Neural cell (in vitro differentiated cells): ENCODE data around the gene CLCN3. TPM values are rescaled to one million over a fixed set of nuclear protein-coding genes. Genes with fewer than 3 reads are reported as not detected.

Experiments
- H2AFZ ChIP-seq: fragments of 200-600, 300-800 bp; sonication (generic), shearing (Covaris generic); 2 replicates; pipeline ENCODE4 v1.6.0; 2014; ENCODE audit warnings: low read depth, mild to moderate bottlenecking, antibody characterized with exemption, low read length, moderate library complexity
- H3F3A ChIP-seq: fragments of 200-600 bp; shearing (Covaris generic); 2 replicates; pipeline ENCODE4 v1.6.1; 2016; ENCODE audit warnings: mild to moderate bottlenecking, moderate library complexity, mixed read lengths, antibody characterized with exemption, low read length; ENCODE audit not compliant: insufficient read depth, poor library complexity, severe bottlenecking
- H3K27ac ChIP-seq: fragments of 200-600, 300-800 bp; sonication (generic), shearing (Covaris generic); 2 replicates; pipeline ENCODE4 v1.5.1; 2014; ENCODE audit warnings: mild to moderate bottlenecking, low read length, moderate library complexity
- H3K27me3 ChIP-seq: fragments of 300-800, 200-600 bp; sonication (generic), shearing (Covaris generic); 2 replicates; pipeline ENCODE4 v1.6.0; 2014; ENCODE audit warnings: mild to moderate bottlenecking, low read depth, low read length, moderate library complexity; ENCODE audit not compliant: insufficient read depth
- H3K36me3 ChIP-seq: fragments of 300-800, 200-600 bp; sonication (generic), shearing (Covaris generic); 2 replicates; pipeline ENCODE4 v1.5.1; 2014; ENCODE audit warnings: mild to moderate bottlenecking, antibody characterized with exemption, low read length, moderate library complexity; ENCODE audit not compliant: insufficient read depth
- H3K4me2 ChIP-seq: fragments of 300-800, 200-600 bp; sonication (generic), shearing (Covaris generic); 2 replicates; pipeline ENCODE4 v1.6.0; 2014; ENCODE audit warnings: mild to moderate bottlenecking, low read length
- H3K4me3 ChIP-seq: fragments of 300-800, 200-600 bp; sonication (generic), shearing (Covaris generic); 2 replicates; pipeline ENCODE4 v1.5.1; 2014; ENCODE audit warnings: mild to moderate bottlenecking, low read length, moderate library complexity
- H3K79me2 ChIP-seq: fragments of 200-600 bp; shearing (Covaris generic); replicated peaks from 2 replicates; pipeline ENCODE4 v1.6.0; 2014; ENCODE audit warnings: mild to moderate bottlenecking, low read length, moderate library complexity; ENCODE audit not compliant: insufficient read depth
- H3K9ac ChIP-seq: fragments of 300-800, 200-600 bp; sonication (generic), shearing (Covaris generic); 2 replicates; pipeline ENCODE4 v1.6.1; 2016; ENCODE audit warnings: mild to moderate bottlenecking, low read length, mixed read lengths
- H3K9me2 ChIP-seq: fragments of 200-600 bp; shearing (Covaris generic); 2 replicates; pipeline ENCODE4 v1.6.1; 2016; ENCODE audit warnings: mild to moderate bottlenecking, low read length, mixed read lengths; ENCODE audit not compliant: insufficient read depth
- H3K9me3 ChIP-seq: fragments of 200-600, 300-800 bp; sonication (generic), shearing (Covaris generic); 2 replicates; pipeline ENCODE4 v1.6.1; 2016; ENCODE audit warnings: mild to moderate bottlenecking, mixed run types, low read length, moderate library complexity, mixed read lengths
- H4K20me1 ChIP-seq: fragments of 200-600 bp; shearing (Covaris generic); 2 replicates; pipeline ENCODE4 v1.6.1; 2016; ENCODE audit warnings: mild to moderate bottlenecking, mixed run types; ENCODE audit not compliant: insufficient read depth
- EP300 ChIP-seq: fragments of 450-650 bp; conservative IDR thresholded peaks from 2 replicates; pipeline ENCODE4 v1.6.1; 2014; ENCODE audit warnings: antibody characterized with exemption, mild to moderate bottlenecking, moderate library complexity; ENCODE audit not compliant: poor library complexity, severe bottlenecking
- EZH2 ChIP-seq: fragments of 200-600, 300-800 bp; shearing (Covaris generic), sonication (generic); IDR thresholded peaks from 2 replicates; pipeline ENCODE4 v1.6.1; 2014; ENCODE audit warnings: antibody characterized with exemption, low read length, borderline replicate concordance, mild to moderate bottlenecking; ENCODE audit not compliant: insufficient read depth, poor library complexity, severe bottlenecking
- MXI1 ChIP-seq: fragments of 450-650 bp; conservative IDR thresholded peaks from 2 replicates; pipeline ENCODE4 v1.6.1; 2014; ENCODE audit warnings: antibody characterized with exemption, mild to moderate bottlenecking; ENCODE audit not compliant: poor library complexity, severe bottlenecking
- POLR2AphosphoS5 ChIP-seq: IDR thresholded peaks from 2 replicates; pipeline ENCODE4 v1.6.1; 2012
- RAD21 ChIP-seq: fragments of 450-650 bp; conservative IDR thresholded peaks from 2 replicates; pipeline ENCODE4 v1.6.1; 2014; ENCODE audit warnings: antibody characterized with exemption, mild to moderate bottlenecking, moderate library complexity
- SMC3 ChIP-seq: fragments of 450-650 bp; conservative IDR thresholded peaks from 2 replicates; pipeline ENCODE4 v1.6.1; 2014; ENCODE audit warnings: antibody characterized with exemption, mild to moderate bottlenecking, moderate library complexity; ENCODE audit not compliant: poor library complexity
- TAF1 ChIP-seq: IDR thresholded peaks from 2 replicates; pipeline ENCODE4 v1.6.1; 2012; ENCODE audit warnings: low read depth
- polyA plus RNA-seq: library from polyadenylated mRNA; depleted of rRNA; stranded (reverse); fragments of >200 nt; gene quantifications from 2 replicates; pipeline ENCODE4 v1.2.3, GENCODE V29; 2014
- TF ChIP-seq, protein P1 (sequence below): IDR thresholded peaks from 2 replicates; pipeline ENCODE4 v1.6.1; 2012; ENCODE audit warnings: borderline replicate concordance
- TF ChIP-seq, protein P2 (sequence below): fragments of 450-650 bp; IDR thresholded peaks from 2 replicates; pipeline ENCODE4 v1.5.1; 2014; ENCODE audit warnings: antibody characterized with exemption, mild to moderate bottlenecking, moderate library complexity; ENCODE audit not compliant: poor library complexity, severe bottlenecking

Gene CLCN3
- polyA plus RNA-seq, 1 donor from 2014 or later: 68.3 TPM

DNA sequence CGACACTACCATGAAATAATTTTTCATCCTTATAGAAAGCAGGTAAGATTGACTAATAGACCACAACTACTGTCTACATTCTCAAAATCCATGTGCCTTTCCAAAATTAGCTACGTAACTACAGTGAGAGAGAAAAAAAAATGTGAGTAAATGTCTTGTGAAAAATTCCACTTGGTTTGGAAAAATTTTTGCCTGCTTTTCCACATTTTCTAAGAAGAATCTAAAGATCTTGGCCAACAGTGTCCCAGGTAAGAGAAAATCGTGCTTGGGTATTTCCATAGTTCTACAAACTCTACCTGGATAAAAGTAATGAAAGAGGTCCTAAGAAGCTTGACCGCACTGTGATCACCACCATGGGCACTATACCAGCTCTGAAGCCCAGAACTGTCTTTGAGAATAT is 1.4 kb upstream of the CLCN3 start:
- Histone ChIP-seq H3K4me2 (peak overlapping the region; percentile 97), H3K27ac (peak overlapping the region; percentile 94), H2AFZ (no peak overlapping the region), H3K27me3 (no peaks in the 10 kb centered on the region), H3K9me3 (no peaks in the 10 kb centered on the region), H4K20me1 (no peaks in the 10 kb centered on the region), H3F3A (no peaks in the 10 kb centered on the region), H3K9ac (peak overlapping the region; percentile 82), H3K9me2 (no peaks in the 10 kb centered on the region), H3K4me3 (peak overlapping the region; percentile 74), H3K79me2 (peaks cover 33% of the 10 kb centered on the region), H3K36me3 (no peaks in the 10 kb centered on the region)
- TF ChIP-seq, protein P1, sequence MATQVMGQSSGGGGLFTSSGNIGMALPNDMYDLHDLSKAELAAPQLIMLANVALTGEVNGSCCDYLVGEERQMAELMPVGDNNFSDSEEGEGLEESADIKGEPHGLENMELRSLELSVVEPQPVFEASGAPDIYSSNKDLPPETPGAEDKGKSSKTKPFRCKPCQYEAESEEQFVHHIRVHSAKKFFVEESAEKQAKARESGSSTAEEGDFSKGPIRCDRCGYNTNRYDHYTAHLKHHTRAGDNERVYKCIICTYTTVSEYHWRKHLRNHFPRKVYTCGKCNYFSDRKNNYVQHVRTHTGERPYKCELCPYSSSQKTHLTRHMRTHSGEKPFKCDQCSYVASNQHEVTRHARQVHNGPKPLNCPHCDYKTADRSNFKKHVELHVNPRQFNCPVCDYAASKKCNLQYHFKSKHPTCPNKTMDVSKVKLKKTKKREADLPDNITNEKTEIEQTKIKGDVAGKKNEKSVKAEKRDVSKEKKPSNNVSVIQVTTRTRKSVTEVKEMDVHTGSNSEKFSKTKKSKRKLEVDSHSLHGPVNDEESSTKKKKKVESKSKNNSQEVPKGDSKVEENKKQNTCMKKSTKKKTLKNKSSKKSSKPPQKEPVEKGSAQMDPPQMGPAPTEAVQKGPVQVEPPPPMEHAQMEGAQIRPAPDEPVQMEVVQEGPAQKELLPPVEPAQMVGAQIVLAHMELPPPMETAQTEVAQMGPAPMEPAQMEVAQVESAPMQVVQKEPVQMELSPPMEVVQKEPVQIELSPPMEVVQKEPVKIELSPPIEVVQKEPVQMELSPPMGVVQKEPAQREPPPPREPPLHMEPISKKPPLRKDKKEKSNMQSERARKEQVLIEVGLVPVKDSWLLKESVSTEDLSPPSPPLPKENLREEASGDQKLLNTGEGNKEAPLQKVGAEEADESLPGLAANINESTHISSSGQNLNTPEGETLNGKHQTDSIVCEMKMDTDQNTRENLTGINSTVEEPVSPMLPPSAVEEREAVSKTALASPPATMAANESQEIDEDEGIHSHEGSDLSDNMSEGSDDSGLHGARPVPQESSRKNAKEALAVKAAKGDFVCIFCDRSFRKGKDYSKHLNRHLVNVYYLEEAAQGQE: no peak
- TF ChIP-seq EZH2: no peak
- TF ChIP-seq, protein P2, sequence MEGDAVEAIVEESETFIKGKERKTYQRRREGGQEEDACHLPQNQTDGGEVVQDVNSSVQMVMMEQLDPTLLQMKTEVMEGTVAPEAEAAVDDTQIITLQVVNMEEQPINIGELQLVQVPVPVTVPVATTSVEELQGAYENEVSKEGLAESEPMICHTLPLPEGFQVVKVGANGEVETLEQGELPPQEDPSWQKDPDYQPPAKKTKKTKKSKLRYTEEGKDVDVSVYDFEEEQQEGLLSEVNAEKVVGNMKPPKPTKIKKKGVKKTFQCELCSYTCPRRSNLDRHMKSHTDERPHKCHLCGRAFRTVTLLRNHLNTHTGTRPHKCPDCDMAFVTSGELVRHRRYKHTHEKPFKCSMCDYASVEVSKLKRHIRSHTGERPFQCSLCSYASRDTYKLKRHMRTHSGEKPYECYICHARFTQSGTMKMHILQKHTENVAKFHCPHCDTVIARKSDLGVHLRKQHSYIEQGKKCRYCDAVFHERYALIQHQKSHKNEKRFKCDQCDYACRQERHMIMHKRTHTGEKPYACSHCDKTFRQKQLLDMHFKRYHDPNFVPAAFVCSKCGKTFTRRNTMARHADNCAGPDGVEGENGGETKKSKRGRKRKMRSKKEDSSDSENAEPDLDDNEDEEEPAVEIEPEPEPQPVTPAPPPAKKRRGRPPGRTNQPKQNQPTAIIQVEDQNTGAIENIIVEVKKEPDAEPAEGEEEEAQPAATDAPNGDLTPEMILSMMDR: no peak
- TF ChIP-seq MXI1: no peak
- TF ChIP-seq SMC3: no peak
- TF ChIP-seq POLR2AphosphoS5: no peak
- TF ChIP-seq TAF1: no peak
- TF ChIP-seq RAD21: no peak
- no peak for TF ChIP-seq EP300

DNA sequence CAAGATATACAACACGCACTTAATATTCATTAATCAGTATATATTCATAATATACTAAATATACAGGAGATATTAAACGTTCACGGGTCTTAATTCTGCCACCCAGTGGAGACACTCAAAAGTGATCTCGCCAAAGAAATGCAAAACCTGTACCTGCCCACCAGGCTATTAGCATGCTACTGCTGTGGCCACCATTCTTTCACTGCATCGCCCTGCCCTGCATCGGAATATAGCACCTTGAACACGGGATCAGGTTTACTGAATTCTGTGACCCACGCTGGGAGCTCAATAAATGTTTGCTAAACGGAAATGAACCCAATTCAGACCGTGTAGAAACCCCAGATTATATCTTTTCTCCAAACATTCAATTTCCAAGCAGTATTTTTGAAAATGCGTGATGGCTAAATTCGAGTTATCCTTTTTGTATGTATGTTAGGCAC is 840 bp upstream of the CLCN3 start:
- H3K27me3 ChIP-seq: no peaks in the 10 kb centered on the region
- no peaks in the 10 kb centered on the region for H3K9me2 ChIP-seq
- peak overlapping the region; percentile 94 for H3K27ac ChIP-seq
- peaks cover 33% of the 10 kb centered on the region for H3K79me2 ChIP-seq
- H2AFZ ChIP-seq: peak overlapping the region; percentile 46
- peak overlapping the region; percentile 82 for H3K9ac ChIP-seq
- H3F3A ChIP-seq: no peaks in the 10 kb centered on the region
- TF ChIP-seq, protein P1: no peak
- TF ChIP-seq, protein P2: peak; percentile 72
- TF ChIP-seq POLR2AphosphoS5 (peak; percentile 46), RAD21 (peak; percentile 26), MXI1 (no peak)
- H3K9me3 ChIP-seq: no peaks in the 10 kb centered on the region
- H3K36me3 ChIP-seq: no peaks in the 10 kb centered on the region
- H4K20me1 ChIP-seq: no peaks in the 10 kb centered on the region
- peak overlapping the region; percentile 74 for H3K4me3 ChIP-seq
- peak overlapping the region; percentile 97 for H3K4me2 ChIP-seq
